Measurements from ENCODE around the gene SLCO6A1.
"Not testable (repeated sequence)": the region's sequence is repeated elsewhere in the genome, so short reads cannot be mapped to it uniquely, and the experiment has no call there.

SLCO6A1 gene, protein sequence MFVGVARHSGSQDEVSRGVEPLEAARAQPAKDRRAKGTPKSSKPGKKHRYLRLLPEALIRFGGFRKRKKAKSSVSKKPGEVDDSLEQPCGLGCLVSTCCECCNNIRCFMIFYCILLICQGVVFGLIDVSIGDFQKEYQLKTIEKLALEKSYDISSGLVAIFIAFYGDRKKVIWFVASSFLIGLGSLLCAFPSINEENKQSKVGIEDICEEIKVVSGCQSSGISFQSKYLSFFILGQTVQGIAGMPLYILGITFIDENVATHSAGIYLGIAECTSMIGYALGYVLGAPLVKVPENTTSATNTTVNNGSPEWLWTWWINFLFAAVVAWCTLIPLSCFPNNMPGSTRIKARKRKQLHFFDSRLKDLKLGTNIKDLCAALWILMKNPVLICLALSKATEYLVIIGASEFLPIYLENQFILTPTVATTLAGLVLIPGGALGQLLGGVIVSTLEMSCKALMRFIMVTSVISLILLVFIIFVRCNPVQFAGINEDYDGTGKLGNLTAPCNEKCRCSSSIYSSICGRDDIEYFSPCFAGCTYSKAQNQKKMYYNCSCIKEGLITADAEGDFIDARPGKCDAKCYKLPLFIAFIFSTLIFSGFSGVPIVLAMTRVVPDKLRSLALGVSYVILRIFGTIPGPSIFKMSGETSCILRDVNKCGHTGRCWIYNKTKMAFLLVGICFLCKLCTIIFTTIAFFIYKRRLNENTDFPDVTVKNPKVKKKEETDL

DNA sequence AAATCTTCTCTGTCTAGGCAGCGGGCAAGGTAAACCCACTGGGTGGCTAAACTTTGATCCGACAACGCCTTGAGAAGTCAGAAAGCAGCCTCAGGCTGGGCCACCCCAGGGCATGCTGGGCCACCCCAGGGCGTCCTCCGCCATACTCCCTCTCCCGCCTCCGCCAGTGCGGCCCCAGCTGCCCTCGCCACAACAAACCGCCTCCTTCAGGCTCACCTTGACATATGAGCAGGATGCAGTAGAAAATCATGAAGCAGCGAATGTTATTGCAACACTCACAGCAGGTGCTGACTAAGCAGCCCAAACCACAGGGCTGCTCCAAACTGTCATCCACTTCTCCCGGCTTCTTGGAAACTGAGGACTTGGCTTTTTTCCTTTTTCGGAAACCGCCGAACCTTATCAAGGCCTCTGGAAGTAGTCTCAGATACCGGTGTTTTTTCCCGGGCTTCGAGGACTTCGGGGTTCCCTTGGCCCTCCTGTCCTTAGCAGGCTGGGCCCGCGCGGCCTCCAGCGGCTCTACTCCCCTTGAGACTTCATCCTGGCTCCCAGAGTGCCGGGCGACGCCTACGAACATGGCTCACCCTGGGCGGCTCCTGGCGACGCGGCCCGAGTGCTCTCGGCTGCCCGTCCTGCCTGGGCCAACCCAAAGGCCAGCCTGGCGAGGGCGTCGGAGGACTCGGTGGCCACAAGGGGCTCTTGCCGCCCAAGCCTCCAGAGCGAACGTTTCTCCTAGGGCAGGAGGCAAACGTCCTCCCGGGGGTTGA is at the start of gene SLCO6A1:
Gene SLCO6A1, minus strand, starts transcription at position 731 of the 764 bp plus-strand sequence. Its CDS starts 157 bp downstream, at position 574.
- no peak for DNase-seq (ENCODE audit: low spot score)

DNA sequence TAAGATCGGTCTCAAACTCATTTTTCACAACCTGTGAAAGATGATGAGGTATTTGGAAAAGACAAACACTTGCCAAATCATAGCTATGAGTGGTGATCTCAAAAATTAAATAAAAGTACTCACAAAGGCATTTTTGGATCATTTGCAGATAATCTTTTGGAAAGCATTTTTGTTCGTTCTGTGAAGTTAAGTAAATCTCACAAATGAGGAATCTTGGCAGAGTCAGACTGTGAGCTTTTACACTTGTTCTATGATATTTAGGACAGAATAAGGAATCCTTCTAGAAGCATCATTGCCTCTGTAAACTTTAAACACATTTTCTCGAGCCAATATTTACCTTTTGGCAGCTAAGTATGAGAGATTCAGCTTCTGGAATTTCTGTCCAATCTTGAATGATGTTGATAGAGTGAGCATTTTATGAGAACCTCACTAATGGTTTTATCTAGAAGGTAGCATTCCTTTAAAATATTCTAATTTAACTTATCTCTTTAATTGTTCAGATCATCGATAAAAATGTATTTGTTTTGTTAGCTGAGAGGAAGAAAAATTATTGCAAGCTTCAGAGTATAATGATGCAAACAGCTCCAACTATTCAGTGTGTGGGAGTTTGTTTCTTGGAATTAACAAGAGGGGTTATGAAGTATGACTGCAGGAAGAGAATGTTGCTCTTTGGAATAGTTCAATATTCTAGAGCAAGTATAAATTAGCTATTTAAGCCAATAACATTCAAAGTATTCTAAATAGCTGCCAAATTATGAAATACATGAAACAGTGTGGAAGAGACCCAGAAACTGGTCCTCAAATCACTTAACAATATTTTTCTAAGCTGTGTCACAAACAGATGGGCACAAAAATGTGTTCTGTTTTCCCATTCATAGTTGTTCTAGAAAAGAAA is 48.6 kb upstream of the SLCO6A1 start:
- no peak for DNase-seq (ENCODE audit: low spot score)

DNA sequence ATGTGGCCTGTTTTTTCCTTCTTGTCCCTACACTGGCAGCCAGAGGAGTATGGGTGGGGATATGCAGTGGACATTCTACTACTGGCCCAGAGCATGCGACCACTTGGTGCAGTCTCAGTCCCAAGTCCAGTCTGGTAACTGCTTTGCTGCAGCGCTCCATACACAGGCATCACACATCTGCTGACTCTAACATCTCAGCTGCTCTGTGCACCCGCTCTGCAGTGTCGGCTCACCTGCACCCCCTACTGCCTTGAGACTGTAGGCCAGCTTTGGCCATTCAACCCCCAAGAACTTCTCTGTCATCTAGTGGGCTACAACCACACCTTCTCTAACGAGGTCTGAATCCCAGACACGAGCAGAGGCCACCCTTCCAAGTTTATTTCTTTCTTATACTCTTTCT is 46.4 kb upstream of the SLCO6A1 start:
- DNase-seq (ENCODE audit: low spot score), result no peak

DNA sequence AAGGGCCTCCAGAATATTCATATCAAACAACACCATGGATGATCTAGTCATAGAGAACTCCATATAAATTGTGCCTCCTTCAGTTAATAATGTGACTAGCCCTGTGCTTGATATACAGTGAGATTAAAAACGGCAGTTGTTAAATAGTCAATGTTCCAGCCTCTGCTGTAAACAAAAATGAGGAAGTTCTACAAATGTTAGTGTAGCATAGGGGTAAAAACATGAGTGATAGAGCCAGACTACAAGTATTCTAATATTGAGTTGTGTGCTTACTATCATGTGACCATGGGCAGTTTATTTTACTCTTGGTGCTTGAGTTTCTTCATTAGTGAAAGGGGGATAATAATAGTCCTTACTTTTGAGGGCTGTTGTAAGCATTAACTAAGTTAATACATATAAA is 43.3 kb upstream of the SLCO6A1 start:
- no peak for DNase-seq (ENCODE audit: low spot score)

DNA sequence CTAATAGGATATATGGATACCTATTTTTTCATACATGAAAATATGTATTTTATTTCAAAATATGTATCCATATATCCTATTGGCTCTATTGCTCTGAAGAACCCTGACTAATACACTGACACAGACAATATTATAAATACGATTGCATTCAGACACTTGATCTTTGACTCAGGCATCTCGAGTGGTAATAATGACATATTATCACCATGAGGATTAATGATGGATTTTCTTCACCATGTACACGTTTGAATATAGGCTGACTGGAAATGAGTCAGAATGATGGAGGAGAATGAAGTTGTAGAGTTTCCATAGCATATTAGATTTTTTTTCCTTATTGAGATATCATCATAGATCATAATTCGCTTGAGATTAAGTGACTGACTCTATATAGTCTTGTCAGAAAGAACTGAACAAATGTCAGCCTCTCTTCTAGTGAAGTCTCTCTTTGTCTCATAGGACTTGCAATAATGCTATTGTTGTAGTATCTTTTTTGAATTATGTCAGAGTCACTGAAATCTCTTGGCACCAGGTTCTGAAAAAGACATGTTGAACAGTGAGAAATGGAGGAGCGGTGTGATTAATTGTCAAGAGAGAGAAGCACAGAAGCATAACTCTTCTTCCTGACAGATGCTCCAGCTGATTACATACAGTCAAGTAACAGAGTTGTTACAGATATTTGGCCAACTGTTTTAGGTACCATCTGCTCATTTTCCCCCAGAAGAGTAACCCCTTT is 41.4 kb upstream of the SLCO6A1 start:
- no peak for DNase-seq (ENCODE audit: low spot score)

DNA sequence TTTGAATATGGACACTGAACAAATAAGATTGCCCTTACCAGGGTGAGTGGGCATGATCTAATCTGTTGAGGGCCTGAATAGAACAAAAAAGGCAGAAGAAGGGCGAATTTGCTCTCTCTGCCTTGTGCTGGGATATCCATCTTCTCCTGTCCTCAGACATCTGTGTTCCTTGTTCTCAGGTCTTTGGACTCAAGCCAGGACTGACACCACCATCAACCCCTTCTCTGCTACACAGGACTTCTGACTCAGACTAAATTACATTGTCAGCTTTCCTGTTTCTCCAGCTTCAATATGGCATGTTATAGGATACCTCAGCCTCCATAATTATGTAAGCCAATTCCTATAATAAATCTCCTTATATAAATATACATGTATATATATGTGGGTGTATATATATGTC is 40.8 kb upstream of the SLCO6A1 start:
- DNase-seq (ENCODE audit: low spot score), result no peak

DNA sequence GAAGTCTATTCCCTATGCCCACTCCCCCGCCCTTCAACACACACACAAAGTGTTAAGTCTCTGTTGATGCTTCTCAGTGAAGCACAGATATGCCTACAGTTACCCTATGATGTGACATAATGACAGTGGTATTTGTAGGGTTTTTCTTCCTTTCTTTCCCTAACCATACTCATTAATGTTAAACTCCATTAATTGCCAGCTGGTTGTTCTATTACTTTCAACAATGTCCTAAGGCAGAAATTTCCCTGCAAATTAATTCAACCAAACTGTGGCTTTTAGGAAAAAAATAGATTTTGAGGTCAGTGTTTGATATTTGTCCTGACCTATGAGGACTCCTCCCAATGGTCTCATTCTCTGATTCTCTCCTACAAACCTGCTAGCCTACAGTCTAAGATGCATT is 38.2 kb upstream of the SLCO6A1 start:
- DNase-seq (ENCODE audit: low spot score), result no peak

DNA sequence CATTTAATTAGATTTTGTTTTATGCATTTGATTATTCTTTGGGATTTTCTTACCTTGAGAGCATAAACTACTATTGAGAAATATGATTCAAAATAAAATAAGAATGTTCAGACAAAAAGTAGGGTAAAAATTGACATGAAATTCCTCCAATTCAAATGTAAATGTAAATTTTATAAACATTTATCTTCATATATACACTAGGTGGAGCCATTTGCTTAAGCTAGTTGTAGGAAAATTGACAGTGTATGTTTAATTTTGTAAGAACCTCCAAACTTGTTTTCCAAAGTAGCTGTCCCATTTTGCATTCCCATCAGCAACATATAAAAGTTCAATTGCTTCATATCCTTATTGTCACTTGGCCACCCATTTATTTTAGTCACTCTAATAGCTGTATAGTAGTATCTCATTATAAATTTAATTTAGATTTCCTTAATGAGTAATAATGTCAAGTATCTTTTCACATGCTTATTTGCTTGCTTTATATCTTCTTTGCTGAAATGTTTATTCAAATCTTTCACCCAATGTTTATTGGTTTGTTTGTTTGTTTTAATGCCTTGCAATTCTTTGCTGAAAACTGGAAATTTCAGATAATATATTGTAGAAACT is 37.6 kb upstream of the SLCO6A1 start:
- no peak for DNase-seq (ENCODE audit: low spot score)

DNA sequence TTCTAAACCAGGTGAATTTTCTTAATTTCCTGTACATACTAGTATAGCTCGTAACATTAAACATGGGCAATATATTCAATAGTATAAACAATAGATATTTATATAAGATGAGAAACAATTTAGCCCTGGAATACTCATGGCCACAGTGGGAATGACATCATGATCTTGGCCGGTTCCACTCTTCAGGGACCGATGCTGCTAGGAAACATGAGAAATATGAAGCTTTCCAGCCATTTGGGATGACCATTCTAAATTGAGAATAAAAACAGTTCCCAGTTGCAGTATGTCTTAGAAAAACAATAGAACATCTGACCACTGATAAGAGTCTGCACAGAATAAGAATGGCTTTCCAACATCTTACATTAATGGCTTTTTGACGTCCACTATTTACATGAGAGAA is 33.3 kb upstream of the SLCO6A1 start:
- no peak for DNase-seq (ENCODE audit: low spot score)

DNA sequence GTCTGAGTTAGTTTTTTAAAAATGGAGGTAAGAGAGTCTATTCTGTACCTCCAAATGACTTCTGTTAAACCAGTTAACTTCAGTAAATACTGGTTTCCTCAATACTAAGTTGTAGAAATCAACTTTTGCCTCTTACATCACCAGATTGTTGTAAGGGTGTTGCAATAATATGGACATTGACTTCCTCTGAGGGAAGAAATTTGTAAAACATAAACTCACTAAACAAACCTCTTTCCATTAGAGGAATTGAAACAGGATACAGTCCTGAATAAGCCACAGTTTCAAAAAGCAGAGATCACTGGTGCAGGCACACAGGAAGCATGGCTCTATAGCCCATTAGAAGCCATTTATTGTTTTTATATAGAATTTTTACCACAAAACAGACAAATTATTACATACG is 32.7 kb upstream of the SLCO6A1 start:
- DNase-seq (ENCODE audit: low spot score), result no peak

DNA sequence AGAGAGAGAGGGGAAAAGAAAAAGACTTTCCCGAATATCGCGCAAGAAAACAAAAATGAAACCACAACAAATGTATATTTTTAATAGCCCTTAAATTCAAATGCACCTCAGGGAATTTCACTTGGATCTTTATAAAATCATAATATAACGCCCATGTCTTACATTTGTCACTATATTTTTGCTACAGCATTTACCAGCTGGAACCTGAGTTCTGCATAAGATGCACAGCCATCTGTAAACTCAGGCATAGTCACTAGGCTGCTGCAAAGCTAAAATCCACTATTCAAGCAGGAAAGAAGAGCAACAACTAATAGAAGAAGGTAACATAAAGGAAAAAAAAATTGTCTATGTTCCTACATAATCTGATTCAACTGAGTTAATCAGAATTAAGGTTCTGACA is 30.6 kb upstream of the SLCO6A1 start:
- DNase-seq (ENCODE audit: low spot score), result no peak

DNA sequence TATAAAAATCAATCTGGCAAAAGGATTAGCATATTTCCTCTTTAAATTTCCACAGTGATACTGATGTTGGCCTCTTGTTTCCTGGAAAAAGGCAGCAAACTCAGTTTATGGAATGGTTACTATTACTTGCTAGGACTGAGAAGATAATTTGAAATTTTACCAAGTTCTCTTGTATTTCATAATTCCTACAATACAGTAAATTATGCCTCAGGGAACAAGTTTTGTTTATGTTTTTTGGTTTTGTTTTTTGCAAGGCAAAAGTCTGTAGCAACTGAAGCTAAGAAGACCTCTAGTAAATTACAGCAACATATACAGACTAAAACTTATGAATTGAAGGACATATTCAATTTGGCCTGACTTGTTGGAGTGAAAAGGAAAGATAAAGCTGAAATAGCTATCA is 30.2 kb upstream of the SLCO6A1 start:
- DNase-seq (ENCODE audit: low spot score), result no peak

DNA sequence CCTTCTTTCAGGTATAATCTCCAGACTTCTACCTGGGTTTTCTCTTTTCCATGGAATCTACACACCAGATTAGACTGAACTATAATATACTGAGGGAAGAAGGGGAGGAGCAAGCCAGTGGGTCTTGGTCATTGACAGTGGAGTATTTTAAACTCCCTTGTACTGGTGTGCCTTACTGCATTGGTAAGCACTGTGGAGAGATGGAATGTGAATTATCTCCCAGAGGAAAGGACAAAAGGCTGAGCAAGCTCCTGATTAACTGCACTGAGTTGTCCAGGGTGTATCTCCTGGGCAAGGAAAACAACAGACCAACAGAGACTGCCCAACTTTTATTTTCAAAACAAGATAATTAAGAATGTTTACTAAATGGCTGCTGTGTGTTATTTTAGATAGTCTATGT is 29.8 kb upstream of the SLCO6A1 start:
- DNase-seq (ENCODE audit: low spot score), result no peak

DNA sequence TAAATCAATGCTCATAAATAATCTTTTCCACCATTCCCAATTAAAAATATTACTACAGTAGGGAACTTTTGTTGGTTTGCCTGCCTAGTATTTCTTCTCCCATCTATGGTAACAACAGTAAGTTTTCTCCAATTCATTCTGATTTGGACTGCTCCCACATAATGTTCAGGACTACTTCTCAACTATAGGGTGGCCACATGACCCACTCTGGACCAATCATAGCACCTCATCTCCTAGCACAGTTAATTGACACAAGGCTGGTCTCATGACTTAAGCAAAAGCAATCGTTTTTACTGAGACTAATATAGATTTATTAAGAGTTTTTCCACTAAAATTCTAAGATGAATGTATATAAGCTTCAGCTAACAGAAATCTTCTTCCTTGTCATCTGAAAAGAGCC is 28.7 kb upstream of the SLCO6A1 start:
- no peak for DNase-seq (ENCODE audit: low spot score)

DNA sequence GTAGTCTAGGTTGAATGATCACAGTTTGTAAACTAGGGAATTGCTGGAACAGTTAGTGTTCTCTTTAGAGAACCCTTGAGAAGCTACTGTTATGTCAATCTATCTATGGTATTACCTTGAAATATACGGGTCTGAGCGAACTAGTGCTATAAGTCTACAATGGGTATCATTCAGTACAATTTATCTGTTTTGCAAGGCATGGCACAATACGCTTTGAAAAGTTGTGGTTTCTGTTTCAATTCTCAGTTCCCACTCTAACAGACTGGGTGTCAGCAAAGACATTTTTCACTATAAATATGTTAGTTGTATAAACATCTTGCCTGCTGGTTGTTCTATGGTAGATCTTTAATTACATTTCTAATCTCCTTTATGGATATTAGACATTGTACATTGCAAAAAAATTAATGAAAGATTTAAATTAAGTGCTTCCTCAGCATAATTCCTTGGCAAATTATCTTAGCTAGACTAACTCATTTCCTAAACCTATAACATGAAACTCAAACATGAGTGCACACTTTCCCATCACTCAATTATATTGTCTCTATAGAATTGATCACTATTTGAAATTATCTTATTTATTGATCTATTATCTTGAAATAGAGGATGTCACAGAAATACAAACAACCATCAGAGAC is 24.9 kb upstream of the SLCO6A1 start:
- DNase-seq (ENCODE audit: low spot score), result no peak

DNA sequence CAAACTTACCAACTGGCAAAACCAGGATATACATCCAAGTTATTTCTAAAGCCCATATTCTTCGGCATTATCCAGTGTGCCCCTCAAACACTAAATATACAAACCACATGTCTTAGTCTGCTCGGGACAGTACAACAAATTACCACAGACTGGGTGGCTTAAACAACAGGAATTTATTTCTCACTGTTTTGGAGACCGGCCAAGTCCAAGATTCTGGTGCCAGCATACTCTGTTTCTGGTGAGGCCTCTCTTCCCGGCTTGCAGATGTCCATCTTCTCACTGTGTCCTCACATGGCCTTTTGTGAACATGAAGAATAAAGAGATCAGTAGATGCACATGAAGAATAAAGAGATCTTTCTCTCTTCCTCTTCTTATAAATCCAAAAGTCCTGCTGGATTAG is 12.9 kb upstream of the SLCO6A1 start:
- no peak for DNase-seq (ENCODE audit: low spot score)

DNA sequence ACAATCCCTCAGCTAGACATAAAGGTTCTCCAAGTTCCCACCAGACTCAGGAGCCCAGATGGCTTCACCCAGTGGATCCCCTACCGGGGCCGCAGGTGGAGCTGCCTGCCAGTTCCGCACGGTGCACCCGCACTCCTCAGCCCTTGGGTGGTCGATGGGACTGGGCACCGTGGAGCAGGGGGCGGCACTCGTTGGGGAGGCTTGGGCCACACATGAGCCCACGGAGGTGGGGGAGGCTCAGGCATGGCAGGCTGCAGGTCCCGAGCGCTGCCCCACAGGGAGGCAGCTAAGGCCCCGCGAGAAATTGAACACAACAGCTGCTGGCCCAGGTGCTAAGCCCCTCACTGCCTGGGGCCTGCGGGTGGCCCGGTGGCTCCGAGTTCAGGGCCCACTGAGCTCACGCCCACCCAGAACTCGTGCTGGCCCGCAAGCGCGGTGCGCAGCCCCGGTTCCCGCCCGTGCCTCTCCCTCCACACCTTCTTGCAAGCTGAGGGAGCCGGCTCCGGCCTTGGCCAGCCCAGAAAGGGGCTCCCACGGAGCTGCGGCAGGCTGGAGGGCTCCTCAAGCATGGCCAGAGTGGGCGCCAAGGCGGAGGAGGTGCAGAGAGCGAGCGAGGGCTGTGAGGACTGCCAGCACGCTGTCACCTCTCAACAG is 7.4 kb downstream of the SLCO6A1 start:
- DNase-seq (ENCODE audit: low spot score), result not testable (repeated sequence)

DNA sequence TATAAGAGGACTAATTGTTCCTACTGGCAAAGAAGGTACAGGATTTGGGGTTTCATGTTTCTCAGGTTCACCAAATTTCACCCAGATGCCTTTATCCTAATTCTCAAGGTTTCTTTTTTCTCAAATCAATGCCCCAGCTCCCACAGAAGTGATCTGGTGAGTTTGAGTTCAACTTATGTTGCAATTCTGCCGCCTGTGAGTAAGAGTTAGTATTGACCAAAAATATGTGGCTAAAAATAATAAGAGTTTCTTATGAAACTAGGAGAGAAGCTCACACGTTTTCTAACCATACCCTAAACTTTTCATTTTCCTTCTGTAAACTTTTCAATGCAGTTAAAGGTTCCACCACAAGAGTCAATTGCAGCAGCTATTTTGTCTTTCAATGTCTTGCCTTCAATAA is 15.1 kb downstream of the SLCO6A1 start:
- no peak for DNase-seq (ENCODE audit: low spot score)

DNA sequence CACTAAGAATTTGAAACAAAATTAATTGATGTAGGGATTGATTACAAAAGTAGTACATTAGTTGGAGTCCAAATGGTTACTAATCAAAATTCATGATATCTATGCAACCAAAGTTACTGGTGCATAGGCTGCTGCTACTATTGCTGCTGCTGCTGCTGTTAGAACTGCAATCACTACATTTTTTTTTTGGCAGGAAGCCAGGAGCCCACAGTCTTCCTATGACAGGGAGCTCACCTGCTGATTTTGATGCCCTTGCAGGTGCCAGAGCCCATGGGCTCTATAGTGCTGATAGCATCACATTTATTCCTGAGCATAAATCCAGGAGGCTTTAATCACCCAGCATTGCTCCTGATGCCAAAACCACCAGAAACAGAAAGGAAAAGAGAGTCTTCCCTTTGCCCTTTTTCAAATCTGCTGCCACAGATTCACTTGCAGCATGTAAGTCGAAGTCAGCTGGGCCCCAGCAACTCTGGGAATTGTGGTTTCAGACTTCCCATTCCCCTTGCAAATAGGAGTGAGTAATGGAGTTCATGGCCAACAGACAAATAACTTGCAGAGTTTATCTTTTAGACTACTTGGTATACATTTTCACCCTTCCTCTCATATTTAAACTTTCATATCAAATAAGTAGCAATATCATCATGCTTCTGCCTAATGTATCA is 17.6 kb downstream of the SLCO6A1 start:
- DNase-seq (ENCODE audit: low spot score), result no peak

Measured in AG08396 (cell line).